Heart left ventricle (tissue), 16 donors: ENCODE measurements around the gene EXOC4. TPM values are rescaled to one million over a fixed set of nuclear protein-coding genes. Genes with fewer than 3 reads are reported as not detected.
A peak's percentile ranks its signal among the peaks of the same experiment; 100 is the strongest.

ENCODE experiments used
- ATAC-seq, 4 donors: fragments of 200-7000 bp; cut with Tn5 transposase; one replicate each; pipeline ENCODE4 v1.9.1; 2020 to 2022; ENCODE audit warnings: moderate library complexity in 4 of 4, mild to moderate bottlenecking in 3 of 4, moderate number of reproducible peaks in 1 of 4
- DNase-seq, 5 donors: peaks; one replicate each; pipeline ENCODE4 v3.0.0-alpha.2; 2020
- H3K27ac ChIP-seq, 12 donors: fragments of 200-600 bp; sonication (generic) in 4 of 12; one replicate each; pipeline versions ENCODE4 v1.5.0 to v1.8.0; 2016 to 2022; ENCODE audit warnings: mild to moderate bottlenecking in 2 of 12
- H3K27me3 ChIP-seq, 9 donors: fragments of 200-600 bp; sonication (generic) in 2 of 9; one replicate each; pipeline versions ENCODE4 v1.5.1 to v1.8.0; 2016 to 2022; ENCODE audit warnings: mild to moderate bottlenecking in 3 of 9
- H3K36me3 ChIP-seq, 9 donors: fragments of 200-600 bp; sonication (generic) in 2 of 9; one replicate each; pipeline versions ENCODE4 v1.5.0 to v1.8.0; 2018 to 2022; ENCODE audit warnings: mild to moderate bottlenecking in 2 of 9
- H3K4me1 ChIP-seq, 12 donors: fragments of 200-600 bp; sonication (generic) in 4 of 12; one replicate each; pipeline versions ENCODE4 v1.5.0 to v1.8.0; 2016 to 2022; ENCODE audit warnings: mild to moderate bottlenecking in 3 of 12
- H3K4me3 ChIP-seq, 12 donors: fragments of 200-600 bp; sonication (generic) in 4 of 12; one replicate each; pipeline versions ENCODE4 v1.5.0 to v1.8.0; 2017 to 2022; ENCODE audit warnings: mild to moderate bottlenecking in 9 of 12, moderate library complexity in 4 of 12
- H3K9me3 ChIP-seq, 12 donors: fragments of 200-600 bp; sonication (generic) in 4 of 12; one replicate each; pipeline versions ENCODE4 v1.5.0 to v1.8.0; 2016 to 2022; ENCODE audit warnings: mild to moderate bottlenecking in 1 of 12
- POLR2A ChIP-seq, 2 donors: fragments of 450-650 bp; IDR thresholded peaks; one replicate each; pipeline ENCODE4 v1.6.1; 2017; ENCODE audit warnings: antibody characterized with exemption in 2 of 2, mild to moderate bottlenecking in 2 of 2, moderate library complexity in 2 of 2
- WGBS, 4 donors: extraction: QIAGEN DNeasy Blood & Tissue Kit in 2 of 4; methylation state at CpG; one replicate each; pipeline versions ENCODE4 v1.1.5 to v1.1.7; 2013 to 2018; 5-methylcytosine and 5-hydroxymethylcytosine counted together
- intact Hi-C, 10 donors: fragments of 100-400 bp; cut with DNase I; formaldehyde crosslinking; loops; one replicate each; pipeline versions ENCODE4 v1.11.1 to v1.14.2; 2022
- polyA plus RNA-seq, 2 donors: library from polyadenylated mRNA; stranded (reverse); fragments of 200-250 nt; gene quantifications; one replicate each; pipeline ENCODE4 v1.2.3, GENCODE V29; 2013
- total RNA-seq, 9 donors: library from RNA; depleted of rRNA in 2 of 9; stranded (reverse); fragments of >200 nt in 2 of 9; fragmentation: NEBNext Ultra II Directional in 3 of 9; extraction: Animal tissue kit (Norgen Biotek cat#: 25700) in 3 of 9; gene quantifications; one replicate each; pipeline versions ENCODE4 v1.1.0 to v1.2.4, GENCODE V29; 2016 to 2023
- TF ChIP-seq, protein P1 (sequence below), 12 donors: fragments of 200-600 bp; sonication (generic) in 4 of 12; IDR thresholded peaks; one replicate each; pipeline versions ENCODE4 v1.5.0 to v1.8.0; 2018 to 2022; ENCODE audit warnings: antibody characterized with exemption in 12 of 12, mild to moderate bottlenecking in 5 of 12
- donor health status: ischemic (EF 13 %, LVEDD 7.1; RV severe dilation, severe dysfunction).
- donor health status: healthy with polysubstance abuse.
- donor health status: DM: no; HTN: yes; CAD: no.
- donor health status: DM: no; HTN: no; CAD: no.
- donor health status: ischemic (EF 25% LVEDD 6.9; RV normal size, moderate dysfunction).
- donor health status: ischemic (EF 25% LVEDD 5.7; RV mildly dilated, moderate dysfunction).
- donor health status: healthy.
- donor health status: DM: yes; HTN: yes; CAD: no.
- donor health status: ischemic (EF 35%, LVEDD 5.7; RV mildly dilated, moderate dysfunction).
- donor health status: nonischemic (EF 11% LVEDD 7.7; RV severe dilation, severe dysfunction).
- donor health status: DM: yes; HTN: yes; CAD: no.
- donor health status: PGD.
- donor health status: ischemic (EF 29% LVEDD 5.4; RV normal size, mild dysfunction).
- donor health status: nonischemic (EF 23%, LVEDD 6.1; RV moderate dilation, normal function).

The EXOC4 gene
- total and polyA plus RNA-seq, 11 donors, result 8.8 to 61.2 (median 33.8) TPM

GRCh38 chr7:134030460-134030865 lies 777.6 kb downstream of the EXOC4 start:
- Histone ChIP-seq H3K4me3 (no peak overlapping the region), H3K27ac (no peak overlapping the region), H3K27me3 (no peaks in the 10 kb centered on the region), H3K36me3 (no peaks in the 10 kb centered on the region), H3K9me3 (no peaks in the 10 kb centered on the region), H3K4me1 (peaks cover 0 to 9% (median 0%) of the 10 kb centered on the region in 12 donors)
- intact Hi-C loops, result no loop called here
- WGBS, 4 donors, result 83 to 88% (median 86%) methylated on average over 9 of the region's 9 CpGs
- no peak for ATAC-seq
- DNase-seq, result no peak
- TF ChIP-seq POLR2A (IDR thresholded peaks at IDR 0.05), result no peak
- TF ChIP-seq, protein P1, sequence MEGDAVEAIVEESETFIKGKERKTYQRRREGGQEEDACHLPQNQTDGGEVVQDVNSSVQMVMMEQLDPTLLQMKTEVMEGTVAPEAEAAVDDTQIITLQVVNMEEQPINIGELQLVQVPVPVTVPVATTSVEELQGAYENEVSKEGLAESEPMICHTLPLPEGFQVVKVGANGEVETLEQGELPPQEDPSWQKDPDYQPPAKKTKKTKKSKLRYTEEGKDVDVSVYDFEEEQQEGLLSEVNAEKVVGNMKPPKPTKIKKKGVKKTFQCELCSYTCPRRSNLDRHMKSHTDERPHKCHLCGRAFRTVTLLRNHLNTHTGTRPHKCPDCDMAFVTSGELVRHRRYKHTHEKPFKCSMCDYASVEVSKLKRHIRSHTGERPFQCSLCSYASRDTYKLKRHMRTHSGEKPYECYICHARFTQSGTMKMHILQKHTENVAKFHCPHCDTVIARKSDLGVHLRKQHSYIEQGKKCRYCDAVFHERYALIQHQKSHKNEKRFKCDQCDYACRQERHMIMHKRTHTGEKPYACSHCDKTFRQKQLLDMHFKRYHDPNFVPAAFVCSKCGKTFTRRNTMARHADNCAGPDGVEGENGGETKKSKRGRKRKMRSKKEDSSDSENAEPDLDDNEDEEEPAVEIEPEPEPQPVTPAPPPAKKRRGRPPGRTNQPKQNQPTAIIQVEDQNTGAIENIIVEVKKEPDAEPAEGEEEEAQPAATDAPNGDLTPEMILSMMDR (IDR thresholded peaks at IDR 0.05), result no peak

- peaks cover 0 to 9% (median 0%) of the 10 kb centered on the region in 12 donors for H3K4me1 ChIP-seq
- intact Hi-C loops, result no loop called here
- peak in 4 of 5 donors; percentile 16 to 67 (median 37) for DNase-seq
- 38 to 64% (median 56%) methylated on average over 3 of the region's 3 CpGs for WGBS, 4 donors
- no peaks in the 10 kb centered on the region for H3K27me3 ChIP-seq
- H3K9me3 ChIP-seq, result no peaks in the 10 kb centered on the region
- peak; percentile 61 to 92 (median 84) for ATAC-seq
- TF ChIP-seq, protein P1 (IDR thresholded peaks at IDR 0.05), result peak in 1 of 12 donors; percentile 4
- no peak for TF ChIP-seq POLR2A (IDR thresholded peaks at IDR 0.05)
- H3K36me3 ChIP-seq, result no peaks in the 10 kb centered on the region
- no peak overlapping the region for H3K27ac ChIP-seq
- no peak overlapping the region for H3K4me3 ChIP-seq
Observed at GRCh38 chr7:134031835-134032617, 779.1 kb downstream of the EXOC4 start.

- TF ChIP-seq, protein P1 (IDR thresholded peaks at IDR 0.05), result no peak
- no peak for TF ChIP-seq POLR2A (IDR thresholded peaks at IDR 0.05)
- Histone ChIP-seq H3K36me3 (no peaks in the 10 kb centered on the region), H3K4me3 (no peak overlapping the region), H3K4me1 (peaks cover 0 to 9% (median 0%) of the 10 kb centered on the region in 12 donors), H3K9me3 (no peaks in the 10 kb centered on the region), H3K27me3 (no peaks in the 10 kb centered on the region), H3K27ac (no peak overlapping the region)
- ATAC-seq, result no peak
- WGBS, 4 donors, result 97 to 98% (median 97%) methylated on average over 3 of the region's 3 CpGs
- no peak for DNase-seq
- intact Hi-C loops, result no loop called here
Observed at GRCh38 chr7:134034652-134035051, 781.8 kb downstream of the EXOC4 start.

GRCh38 chr7:134037991-134038390 lies 785.1 kb downstream of the EXOC4 start:
- Histone ChIP-seq H3K4me1 (peaks cover 0 to under 1% (median 0%) of the 10 kb centered on the region in 12 donors), H3K4me3 (no peak overlapping the region), H3K27ac (no peak overlapping the region), H3K9me3 (no peaks in the 10 kb centered on the region), H3K27me3 (no peaks in the 10 kb centered on the region), H3K36me3 (no peaks in the 10 kb centered on the region)
- ATAC-seq (no peak), DNase-seq (no peak)
- 93 to 100% (median 94%) methylated on average over 4 of the region's 4 CpGs for WGBS, 4 donors
- intact Hi-C loops, result no loop called here
- TF ChIP-seq, protein P1 (IDR thresholded peaks at IDR 0.05), result no peak
- TF ChIP-seq POLR2A (IDR thresholded peaks at IDR 0.05), result no peak
